HG03521 (cell line): ENCODE data around the gene TADA1.
A peak's percentile ranks its signal among the peaks of the same experiment; 100 is the strongest.
"Not testable (repeated sequence)": the region's sequence is repeated elsewhere in the genome, so short reads cannot be mapped to it uniquely, and the experiment has no call there.

Experiments used
- ATAC-seq: cut with Tn5 transposase; IDR thresholded peaks from one replicate; pipeline ENCODE4 v1.9.1; 2021; ENCODE audit warnings: mild to moderate bottlenecking, moderate library complexity; ENCODE audit not compliant: unreplicated experiment

The TADA1 gene

DNA sequence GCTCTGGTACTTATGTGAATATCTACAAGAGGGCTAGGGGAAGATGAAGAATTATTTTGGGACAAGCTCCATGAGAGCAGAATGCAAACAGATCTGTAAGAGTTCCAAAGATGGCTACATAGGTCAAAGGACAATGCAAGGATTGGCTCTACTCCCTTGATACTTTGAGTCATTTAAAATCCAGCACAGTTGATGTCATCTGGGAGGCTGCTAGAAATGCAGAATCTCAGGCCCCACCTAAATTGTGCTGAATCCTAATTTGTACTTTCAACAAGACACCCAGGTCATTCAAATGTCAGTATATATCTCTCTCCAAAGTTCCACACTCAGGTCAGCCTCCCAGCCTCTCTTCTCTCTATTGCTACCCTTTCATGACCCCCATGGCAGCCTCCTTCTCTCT lies 23.7 kb upstream of the TADA1 start:
- no peak for ATAC-seq

GRCh38 chr1:166895766-166896165 lies 19.7 kb upstream of the TADA1 start:
- no peak for ATAC-seq

GRCh38 chr1:166889776-166890175 lies 13.7 kb upstream of the TADA1 start:
- ATAC-seq, result no peak

GRCh38 chr1:166888373-166889111 lies 12.5 kb upstream of the TADA1 start:
- no peak for ATAC-seq

- ATAC-seq, result no peak
These were observed 8.9 kb upstream of the TADA1 start for GRCh38 chr1:166884971-166885370.

DNA sequence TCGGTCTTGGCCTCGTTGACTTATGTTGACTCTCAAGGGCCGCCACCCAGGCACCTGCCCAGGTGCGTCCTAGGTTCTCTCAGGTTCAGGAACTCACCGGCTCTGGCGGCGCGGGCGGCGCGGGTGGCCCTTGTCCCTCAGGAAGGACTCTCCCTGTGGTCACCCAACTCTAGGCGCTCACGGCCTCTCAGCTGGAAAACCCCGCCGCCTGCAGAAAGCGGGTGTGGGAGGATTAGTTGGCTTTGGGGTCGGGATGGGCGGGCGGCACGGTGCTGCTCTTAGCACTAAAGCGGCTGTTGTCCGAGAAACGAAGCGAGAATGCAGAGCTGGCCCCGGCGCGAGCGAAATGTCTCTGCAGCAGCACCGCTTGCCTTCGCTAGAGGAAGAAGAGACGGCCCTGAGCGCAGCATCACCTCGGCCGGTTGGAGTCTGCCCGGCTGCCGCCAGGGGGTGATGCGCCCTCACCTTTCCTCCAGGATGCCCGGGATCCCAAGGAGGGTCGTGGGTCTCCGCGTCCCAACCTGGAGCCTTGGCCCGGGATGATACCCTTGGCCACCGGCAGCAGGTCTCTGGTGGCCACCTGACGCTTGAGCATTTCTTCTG lies 8.1 kb upstream of the TADA1 start:
- ATAC-seq, result peak; percentile 69

DNA sequence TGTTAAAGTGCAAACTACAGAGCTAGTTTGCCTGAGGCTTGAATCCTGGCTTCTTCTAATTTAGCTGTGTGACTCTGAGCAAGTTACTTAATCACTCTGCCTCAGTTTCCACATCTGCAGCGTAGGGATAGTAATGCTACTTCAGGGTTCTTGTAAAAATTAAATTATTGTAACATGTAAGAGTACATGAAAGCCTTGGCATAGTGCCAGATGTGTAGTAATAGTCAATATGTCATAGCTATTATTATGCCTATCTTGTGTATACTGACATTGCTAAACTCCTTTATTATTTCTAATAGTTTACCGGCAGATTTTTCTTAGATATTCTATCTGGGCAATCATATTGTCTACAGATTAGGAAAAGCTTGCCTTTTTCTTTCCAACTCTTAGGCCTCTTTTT lies 6.8 kb upstream of the TADA1 start:
- no peak for ATAC-seq

GRCh38 chr1:166878173-166878917 lies 2.3 kb upstream of the TADA1 start:
- not testable (repeated sequence) for ATAC-seq

DNA sequence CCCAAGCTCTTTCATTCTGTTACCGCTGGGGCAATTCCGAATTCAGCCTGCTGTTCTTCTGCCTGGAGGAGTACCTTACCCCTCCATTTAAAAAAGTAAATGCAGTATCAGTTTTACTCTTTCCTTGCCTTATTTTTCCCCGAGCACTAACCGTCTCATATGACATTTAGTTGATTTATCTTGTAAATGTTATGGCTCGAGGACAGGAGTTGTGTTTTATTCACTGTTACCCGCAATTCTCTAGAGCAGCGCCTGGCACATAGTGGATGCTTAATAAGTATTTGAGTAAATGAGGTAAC lies 425 bp upstream of the TADA1 start:
- ATAC-seq, result peak; percentile 0

GRCh38 chr1:166875302-166875733 lies 746 bp downstream of the TADA1 start:
- no peak for ATAC-seq

- ATAC-seq, result no peak
These were observed 1.6 kb downstream of the TADA1 start for GRCh38 chr1:166874464-166874863.

GRCh38 chr1:166870584-166870983 lies 5.5 kb downstream of the TADA1 start:
- no peak for ATAC-seq

DNA sequence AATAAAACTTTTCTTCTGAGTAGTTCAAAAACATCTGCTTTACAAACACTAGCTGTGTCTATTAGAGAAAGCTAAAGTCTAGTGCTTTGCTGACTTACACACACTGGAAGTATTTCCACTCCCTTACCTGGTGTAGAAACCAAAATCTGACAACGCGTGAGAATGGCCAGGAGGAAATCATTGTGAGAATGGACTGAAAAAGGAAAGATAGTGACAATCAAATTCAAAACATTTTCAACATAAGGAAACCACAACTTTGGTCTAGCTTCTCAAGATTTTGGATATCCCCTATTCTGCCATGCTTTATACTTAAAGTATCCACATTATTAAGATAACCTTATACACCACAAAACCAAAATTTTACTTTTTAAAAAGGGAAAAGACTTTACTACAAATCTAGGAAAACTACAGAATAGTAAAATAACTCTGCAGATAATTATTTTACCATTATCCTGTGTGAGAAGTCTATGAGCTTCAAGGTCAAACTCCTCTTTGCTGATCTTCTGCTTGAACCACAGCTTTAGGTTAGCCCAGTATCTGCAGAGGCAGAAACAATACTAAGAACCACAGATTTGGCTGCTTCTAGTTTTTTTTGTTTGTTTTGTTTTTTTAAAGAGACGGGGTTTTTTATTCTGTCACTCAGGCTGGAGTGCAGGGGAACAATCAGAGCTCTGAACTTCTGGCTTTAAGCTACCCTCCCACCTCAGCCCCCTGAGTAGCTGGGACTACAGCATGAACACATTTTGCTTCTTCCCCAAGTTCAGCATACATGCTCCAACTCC lies 6.6 kb downstream of the TADA1 start:
- ATAC-seq, result no peak

- no peak for ATAC-seq
These were observed 7.4 kb downstream of the TADA1 start for GRCh38 chr1:166868639-166869038.

DNA sequence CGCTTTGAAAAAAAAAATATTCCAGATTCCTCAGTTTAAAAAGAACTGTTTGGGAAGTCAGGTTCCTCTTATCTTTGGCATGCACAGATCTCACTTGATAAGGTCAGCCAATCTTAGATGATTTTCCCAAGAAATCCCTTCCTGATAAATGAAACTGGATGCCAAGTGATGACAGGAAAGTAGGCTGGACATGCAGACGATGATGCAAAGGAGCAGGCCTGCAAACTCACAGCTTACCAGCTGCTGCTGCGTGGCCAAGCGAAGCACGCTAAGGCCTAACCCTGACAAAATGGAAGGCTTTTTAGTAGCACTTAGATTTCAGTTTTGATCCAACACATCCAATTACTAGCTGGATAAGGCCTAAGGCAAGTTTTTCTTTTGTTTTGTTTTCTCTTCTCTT lies 10.1 kb downstream of the TADA1 start:
- no peak for ATAC-seq

GRCh38 chr1:166859597-166859996 lies 16.5 kb downstream of the TADA1 start:
- no peak for ATAC-seq

DNA sequence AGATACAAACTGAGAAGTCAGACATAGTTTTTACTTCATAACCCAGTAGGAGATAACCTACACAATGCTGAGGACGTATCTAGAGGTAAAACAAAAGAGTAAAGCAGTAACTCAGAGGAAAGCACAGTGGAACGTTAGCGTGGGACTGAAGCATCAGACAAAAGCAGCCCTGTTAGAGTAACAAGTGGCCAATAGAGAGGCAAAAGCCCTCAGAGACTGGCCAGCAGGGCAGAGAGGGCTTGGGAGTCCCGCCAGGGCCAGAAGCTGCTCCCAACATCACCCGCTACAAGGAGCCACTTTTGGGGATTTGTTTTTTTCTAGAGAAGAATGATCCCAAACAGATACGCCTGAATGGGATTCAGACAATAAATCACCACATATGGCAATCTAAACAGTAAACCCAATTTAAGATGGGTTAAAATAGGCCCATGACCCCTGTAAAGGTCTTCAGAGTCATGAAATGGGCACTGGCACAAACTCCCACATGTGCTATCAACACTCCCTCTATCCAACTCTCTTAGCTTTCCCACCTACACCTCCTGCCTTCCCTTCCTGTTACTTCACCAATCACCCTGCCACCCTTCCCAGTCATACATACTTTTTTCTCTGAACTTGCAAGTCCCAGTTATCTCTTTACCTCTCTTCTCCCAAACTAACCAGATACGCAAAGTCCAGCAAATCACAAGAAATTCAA lies 17.2 kb downstream of the TADA1 start:
- ATAC-seq, result no peak

DNA sequence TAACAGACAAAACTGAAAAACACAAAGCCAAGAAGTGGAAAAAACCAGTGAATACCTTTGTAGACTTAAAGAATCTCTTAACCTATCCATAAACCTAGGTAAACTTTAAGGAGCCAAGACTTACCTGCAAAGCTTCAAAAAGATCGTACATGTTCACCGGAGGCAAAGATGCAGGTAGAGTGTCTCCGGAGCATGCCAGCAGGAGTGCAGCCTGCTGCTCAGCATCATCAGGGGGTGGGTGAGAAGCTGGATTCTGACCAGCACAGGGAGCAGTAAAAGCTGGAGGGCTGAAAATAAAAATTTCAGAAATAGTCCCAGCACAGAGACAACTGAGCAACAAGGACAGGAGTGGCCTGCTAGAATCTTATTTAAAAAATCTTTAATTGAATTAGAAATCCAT lies 18.1 kb downstream of the TADA1 start:
- no peak for ATAC-seq

DNA sequence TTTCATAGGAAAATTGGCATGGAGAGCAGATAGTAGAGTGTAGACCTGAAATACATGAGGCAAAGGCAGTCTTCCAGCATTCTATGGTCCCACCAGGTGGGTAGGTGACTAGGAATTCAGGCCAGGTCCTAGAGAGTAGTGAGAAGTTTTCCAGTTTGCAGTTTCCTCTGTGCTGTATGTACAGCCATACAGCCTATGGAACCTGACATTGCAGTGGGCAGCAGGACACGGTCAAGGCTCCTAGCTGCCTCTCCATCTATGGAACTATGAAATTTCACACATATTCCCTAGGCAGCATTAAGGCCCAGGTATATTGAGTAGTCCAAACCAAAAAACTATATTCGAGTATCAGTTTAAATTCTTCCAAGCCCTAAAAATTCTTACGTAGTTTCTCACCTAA lies 20.5 kb downstream of the TADA1 start:
- ATAC-seq, result no peak

DNA sequence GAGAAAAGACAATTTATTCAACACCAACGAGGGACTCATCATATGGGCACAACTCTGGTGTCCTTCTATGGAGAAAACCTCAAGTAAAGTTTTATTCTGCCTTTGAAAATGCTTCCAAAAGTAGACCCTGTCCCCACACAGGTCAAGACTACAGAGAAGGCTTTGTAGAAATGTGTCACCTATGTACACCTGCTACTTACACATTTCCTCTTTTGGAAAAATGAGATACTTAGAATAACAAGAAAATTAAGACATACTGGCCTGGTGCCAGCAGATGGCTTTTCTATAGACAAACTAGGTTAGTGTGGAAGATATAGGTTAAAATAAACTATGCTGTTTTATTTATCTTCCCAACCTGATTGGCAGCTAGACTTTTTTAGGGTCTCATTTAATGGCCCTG lies 23.1 kb downstream of the TADA1 start:
- ATAC-seq, result no peak

DNA sequence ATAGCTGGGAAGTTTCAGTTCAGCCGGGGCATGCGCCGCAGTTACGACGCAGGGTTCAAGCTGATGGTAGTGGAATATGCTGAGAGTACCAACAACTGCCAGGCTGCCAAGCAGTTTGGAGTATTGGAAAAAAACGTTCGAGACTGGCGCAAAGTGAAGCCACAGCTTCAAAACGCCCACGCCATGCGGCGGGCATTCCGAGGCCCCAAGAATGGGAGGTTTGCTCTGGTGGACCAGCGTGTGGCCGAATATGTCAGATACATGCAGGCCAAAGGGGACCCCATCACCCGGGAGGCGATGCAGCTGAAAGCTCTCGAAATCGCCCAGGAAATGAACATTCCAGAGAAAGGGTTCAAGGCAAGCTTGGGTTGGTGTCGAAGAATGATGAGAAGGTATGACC lies 26.9 kb downstream of the TADA1 start:
- ATAC-seq, result no peak
